Activated CD4-positive, alpha-beta T cell treated with anti-CD3 and anti-CD28 coated beads, Interleukin-10, Interleukin-2, amounts not matched to agents 100 ng/mL and 50 ng/mL, durations not matched to agents 16 hours and 8 hours (primary cell): ENCODE results near the gene C17orf50.

ENCODE experiments used
- DNase-seq: peaks from one replicate; pipeline ENCODE4 v3.0.0-alpha.2; 2020

The C17orf50 gene

DNA sequence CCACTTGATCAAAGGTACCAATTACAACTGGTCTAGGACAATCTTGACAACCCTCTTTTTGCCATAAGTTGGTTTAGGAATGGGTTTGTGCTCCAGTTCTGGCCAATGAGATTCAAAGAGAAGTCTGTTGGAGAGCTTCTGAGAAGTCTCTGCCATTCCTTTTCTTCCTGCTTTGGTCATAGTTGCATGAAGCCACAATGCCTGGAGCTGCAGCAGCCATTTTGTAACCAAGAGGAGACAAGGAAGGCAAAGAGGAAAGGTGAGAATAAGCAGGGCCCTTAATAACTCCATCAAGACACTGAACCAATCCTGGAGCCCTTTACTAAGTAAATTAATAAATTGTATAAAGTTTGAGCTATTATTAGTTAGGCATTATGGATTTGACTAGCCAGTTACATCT lies 3.4 kb upstream of the C17orf50 start:
- no peak for DNase-seq

DNA sequence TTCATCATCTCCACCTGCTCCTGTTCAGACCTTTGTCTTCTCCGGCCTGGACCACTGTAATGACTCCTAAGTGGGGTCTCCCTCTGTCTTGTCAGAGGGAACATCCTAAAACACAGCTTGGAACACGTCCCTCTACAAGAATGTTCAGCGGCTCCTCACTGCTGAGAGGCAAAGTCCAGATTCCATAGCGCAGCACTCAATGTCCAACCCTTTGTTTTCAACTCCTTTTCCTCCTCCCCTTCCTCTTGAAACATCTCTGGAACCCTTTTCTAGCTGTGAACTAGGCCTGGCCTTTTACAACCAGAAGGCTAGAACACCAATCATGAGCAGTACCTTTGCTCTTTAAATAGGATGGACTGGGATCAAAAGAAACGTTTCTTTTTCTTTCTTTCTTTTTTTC lies 914 bp downstream of the C17orf50 start:
- DNase-seq, result no peak

DNA sequence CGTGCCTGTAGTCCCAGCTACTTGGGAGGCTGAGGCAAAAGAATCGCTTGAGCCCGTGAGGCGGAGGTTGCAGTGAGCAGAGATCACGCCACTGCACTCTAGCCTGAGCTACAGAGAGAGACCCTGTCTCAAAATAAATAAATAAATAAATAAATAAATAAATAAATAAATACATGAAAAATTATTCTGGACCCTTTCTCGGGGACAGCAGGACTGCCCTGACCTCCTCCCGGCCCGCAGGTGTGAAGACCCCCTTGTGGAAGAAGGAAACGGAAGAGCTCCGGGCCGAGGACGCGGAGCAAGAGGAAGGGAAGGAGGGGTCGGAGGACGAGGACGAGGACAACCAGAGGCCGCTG lies 3.1 kb downstream of the C17orf50 start:
- no peak for DNase-seq

DNA sequence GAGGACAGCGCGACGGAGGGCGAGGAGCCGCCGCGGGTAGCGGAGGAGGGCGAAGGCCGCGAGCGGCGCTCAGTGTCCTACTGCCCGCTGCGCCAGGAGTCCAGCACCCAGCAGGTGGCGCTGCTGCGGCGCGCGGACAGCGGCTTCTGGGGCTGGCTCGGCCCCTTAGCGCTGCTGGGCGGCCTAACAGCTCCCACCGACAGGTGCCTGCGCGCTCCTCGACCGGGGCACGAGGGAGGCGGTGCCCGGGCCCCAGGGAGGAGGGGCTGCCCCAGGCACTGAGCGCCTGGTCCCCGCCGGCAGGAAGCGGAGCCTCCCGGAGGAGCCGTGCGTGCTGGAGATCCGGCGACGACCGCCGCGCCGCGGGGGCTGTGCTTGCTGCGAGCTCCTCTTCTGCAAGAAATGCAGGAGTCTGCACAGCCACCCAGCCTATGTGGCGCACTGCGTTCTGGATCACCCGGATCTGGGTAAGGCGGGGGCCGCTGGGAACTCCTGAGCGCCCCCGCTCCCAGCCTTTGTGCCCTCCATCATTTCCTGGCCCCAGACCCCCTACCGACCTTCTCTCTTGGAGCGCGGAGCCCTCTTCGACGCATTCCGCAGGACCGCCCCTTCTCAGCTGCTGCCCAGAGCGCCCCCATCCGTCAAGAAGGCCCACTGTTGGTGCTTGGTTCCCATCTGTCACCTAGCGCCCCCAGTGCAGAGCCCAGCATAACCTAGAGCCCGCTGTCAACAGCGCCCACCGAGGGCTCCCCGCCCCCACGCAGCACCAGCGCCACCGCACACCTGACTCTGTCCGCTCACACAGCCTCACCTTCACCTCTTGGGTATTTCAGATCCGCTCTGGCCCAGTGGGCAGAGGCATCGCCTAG lies 3.7 kb downstream of the C17orf50 start:
- DNase-seq, result peak; percentile 94

DNA sequence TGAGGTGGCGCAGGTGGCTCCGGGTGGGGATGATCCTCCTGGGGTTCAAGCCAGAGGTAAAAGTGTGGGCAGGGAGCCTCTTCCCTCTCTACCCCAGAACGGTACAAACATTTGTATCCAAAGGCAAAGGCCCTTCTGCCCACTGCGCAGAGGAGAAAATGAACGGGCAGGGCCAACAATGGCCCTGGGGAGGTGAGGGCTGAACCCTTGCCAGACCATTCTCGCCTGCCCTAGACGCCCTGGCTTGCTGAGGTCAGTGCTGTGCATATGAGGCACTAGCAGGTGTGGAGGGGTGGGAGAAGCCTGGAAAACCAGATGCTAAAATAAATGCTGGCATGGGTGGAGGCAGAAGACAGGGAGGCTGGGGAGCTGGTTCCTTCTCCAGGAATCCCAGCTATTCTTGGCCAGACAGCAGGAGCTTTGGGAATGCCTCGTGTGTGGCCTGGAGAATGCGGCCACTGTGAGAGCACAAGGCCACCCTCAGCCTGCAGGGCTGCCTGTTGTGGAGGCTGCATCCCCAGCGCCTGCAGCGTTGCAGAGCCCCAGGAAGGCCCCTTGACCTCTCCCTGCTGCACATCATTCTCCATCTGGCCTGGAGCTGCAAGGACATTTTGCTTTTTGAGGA lies 4.5 kb downstream of the C17orf50 start:
- no peak for DNase-seq

DNA sequence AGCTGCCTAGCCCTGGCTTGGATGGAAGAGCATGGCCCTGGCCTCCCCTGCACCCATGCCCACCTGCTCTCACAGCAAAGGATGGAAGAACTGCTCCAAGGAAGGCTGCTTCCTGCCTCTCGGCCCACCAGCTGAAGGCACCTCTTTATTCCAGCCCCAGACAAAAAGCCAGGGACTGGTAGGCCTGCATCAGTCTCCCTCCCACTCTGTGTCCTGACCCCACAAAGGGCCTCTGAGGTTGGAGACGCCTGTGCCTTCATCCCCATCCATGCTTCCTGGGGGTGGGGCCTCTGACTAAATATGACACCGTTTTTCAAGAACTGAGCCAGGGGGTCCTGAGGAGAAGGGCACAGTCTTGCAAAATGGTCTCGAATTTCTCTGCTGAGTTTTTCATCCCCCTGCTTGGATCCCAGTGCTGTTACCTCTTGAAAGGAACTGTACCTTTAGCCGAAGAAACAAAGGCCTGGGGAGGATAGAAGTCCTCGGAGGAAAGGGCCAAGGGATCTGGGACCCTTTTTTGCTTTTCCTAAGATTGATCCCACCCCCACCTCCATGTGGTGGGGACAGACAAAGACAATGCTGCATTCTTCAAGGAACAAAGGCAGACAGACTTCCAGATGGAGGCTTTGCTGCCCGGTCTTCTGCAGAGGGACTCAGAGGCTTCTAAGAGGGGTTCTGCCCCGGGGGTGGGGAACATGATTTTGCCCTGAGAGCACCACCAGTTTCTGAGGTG lies 5.2 kb downstream of the C17orf50 start:
- DNase-seq, result no peak

DNA sequence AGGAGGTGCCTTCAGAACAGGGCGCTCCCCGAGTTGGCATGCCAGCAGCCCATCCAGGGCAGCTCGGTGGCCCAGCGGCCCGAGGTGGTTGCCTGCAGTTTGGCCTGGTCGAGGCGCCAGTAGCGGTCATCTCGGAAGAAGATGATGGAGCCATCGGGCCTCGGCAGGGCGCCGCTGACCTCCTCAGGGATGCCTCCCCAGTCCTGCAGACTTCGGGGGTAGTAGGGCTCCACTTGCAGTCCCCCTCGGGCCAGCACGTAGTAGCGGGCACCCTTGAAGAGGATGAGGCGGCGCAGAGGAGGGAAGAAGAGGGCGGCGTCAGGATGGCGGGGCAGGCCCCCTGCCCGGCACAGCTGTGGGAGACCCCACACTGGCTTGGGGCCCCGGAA lies 5.8 kb downstream of the C17orf50 start:
- no peak for DNase-seq

DNA sequence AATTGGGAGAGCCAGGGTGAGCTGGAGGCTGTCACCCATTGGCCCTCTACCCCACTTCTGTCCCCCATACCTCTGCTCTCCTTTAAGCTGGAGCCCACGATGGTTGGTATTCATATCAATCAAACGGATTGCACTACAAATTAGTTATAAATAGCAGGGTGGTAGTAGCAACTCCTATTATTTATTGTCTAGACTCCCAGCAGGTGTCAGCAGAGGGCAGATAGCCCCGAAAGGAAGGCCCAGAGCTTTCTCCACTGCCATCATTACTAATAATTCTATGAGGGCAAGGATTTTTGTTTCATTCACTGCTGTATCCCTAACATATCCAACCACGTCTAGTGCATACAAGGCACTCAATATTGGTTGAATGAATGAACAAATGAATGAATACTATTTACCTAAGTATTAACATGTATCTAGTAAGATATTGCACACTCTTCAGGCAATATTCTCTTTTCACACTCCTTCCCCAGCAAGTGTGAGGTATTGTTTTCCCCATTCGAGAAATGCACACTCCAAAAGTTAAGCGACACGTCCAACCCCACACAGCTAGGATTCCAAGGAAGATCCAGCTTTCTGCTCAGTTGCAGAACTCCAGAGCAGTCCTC lies 6.3 kb downstream of the C17orf50 start:
- peak; percentile 34 for DNase-seq

DNA sequence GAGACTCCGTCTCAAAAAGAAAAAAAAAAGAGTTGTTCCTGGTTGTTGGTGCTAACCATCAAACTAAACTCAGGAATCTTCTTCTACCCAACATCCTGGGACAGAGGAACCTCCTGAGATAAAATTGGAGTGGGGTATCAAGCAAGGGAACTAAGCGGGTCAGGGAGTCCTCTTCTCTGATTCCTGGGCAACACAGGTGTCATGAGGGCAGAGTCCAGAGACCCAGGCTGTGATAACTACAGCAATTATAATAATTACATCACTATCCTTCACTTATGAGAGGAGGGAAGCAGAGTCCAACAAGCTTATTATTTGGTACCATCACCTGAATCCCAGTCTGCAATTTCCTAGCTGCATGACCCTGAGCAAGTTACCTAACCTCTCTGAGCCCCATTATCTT lies 8.1 kb downstream of the C17orf50 start:
- no peak for DNase-seq

DNA sequence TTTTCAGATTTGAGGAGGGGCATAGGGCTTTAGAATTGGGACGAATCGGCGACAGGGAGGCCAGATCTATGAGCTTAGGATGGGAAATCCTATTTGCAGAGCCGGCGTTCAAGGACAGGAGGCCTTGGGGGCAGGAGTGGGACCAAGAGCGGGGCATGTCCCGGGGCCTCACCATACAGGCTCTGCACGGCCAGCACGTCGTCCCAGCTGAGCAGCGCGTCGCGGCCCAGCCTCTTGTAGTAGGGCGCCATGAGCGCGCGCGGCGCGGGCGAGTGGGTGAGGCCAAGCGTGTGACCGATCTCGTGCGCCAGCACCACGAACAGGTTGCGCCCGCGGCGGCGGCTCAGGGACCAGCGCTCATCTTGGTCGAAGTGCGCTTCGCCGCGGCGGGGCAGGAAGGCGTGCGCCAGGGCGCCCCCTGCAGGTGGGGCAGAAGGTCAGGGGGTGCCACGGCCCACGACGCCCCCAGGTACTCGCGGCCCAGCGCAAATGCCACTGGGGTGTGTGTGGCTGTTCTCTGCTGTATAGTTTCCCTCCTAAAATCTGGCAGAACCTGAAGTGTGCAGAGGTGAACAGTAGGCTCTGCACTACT lies 9.3 kb downstream of the C17orf50 start:
- DNase-seq, result no peak

DNA sequence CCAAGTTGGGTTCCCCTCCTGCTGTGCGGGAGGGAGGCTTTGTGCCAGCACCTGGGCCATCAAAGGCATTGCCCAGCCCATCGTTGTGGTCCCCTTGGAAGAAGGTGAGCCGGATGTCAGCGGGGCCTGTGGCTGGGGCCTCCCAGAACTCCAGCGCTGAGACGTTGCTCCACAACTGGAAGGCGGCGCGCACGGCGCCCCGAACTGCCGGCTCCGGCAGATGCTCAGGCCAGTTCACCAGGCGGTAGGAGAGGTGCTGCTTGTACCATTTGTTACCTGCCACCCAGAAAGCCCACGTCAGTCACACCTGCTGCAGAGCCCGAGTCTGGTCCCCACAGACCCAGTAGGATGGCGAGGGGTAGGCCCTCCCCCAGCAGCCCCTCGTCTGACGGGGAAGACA lies 12.4 kb downstream of the C17orf50 start:
- no peak for DNase-seq

DNA sequence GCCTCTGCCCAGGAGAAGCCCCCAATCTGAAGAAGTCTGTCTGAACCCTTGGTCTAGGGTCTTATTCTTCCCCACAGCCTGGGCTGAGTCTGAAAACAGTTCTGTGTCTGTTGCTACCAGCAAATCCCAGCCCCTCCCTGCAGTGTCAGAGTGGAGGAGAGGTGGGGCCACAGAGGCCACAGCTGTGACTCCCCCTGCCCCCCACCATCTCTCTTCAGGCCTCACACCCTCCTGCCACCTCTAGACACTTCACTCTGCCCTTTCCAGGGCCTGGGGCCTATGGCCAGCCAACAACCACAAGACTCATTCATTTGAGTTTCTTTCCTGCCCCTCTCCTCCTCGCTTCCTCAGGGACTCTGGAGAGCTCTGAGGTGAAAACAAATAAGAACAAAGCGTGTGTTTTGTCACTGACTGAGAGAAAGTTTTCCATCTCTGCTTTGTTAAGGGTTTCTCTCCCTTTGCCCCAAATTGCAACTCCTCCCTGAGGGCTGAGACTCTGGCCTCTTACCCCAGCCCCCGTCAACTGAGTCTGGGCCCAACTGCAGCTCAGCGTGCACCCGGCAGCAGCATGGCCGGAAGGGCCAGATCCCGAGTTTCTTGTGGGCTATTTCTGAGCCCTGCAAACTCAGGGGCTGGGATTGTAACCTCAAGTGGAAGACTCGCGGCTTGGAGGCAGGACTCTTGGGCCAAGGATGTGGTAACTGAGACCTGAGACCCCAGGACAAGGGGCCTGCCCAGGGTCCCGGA lies 13.2 kb downstream of the C17orf50 start:
- DNase-seq, result no peak

DNA sequence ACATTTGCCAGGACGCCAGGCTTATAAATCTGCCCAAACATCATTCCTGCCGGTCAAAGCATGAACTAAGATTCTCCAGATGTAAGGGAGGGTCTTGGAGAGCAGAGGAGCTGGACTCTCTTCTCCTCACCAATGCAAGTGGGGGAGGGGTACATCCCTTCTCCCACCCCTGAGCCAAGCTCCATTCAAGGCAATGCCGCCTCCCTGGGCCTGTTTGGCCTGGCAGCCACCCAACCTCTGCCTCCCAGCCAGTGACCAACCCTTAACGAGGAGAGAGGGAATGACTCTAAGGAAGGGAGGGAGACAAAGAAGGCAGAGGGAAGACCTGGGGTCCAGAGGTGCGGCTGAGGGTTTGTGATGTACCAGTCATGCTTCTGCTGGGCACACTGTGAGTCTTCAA lies 13.8 kb downstream of the C17orf50 start:
- DNase-seq, result no peak

DNA sequence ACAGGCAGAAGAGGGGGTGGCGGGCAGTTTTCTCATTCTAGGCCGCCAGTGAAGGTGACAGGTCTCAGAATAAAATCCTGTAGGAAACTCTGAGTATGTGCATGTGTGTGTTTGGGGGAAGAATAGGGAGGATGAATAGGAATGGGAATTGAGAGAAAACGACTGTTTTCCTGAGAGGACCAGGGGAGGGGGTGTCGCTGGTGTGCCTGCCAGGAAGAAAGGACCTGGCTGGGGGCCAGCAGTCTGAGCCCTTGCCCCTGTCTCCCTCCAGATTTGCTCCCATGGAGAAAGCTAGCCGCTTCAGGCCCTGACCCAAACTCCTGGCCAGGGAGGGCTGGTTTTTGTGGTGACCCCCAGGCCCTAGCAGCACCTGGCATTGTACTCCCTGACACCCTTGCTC lies 14.4 kb downstream of the C17orf50 start:
- no peak for DNase-seq

DNA sequence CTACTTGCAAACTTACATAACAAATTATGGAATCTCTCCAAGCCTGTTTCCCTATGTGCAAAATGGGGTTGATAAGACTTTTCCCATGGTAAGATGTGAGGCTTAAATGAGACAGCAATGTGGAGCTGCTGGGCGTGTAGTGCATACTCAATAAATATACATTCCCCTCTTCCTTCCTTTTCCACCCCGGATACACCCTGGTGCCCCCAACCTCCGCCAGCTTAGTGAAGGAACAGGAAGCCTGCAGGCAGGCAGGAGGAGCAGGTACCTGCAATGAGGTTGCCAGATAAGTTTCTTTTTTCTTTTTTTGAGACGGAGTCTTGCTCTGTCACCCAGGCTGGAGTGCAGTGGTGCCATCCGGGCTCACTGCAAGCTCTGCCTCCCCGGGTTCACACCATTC lies 14.9 kb downstream of the C17orf50 start:
- no peak for DNase-seq

DNA sequence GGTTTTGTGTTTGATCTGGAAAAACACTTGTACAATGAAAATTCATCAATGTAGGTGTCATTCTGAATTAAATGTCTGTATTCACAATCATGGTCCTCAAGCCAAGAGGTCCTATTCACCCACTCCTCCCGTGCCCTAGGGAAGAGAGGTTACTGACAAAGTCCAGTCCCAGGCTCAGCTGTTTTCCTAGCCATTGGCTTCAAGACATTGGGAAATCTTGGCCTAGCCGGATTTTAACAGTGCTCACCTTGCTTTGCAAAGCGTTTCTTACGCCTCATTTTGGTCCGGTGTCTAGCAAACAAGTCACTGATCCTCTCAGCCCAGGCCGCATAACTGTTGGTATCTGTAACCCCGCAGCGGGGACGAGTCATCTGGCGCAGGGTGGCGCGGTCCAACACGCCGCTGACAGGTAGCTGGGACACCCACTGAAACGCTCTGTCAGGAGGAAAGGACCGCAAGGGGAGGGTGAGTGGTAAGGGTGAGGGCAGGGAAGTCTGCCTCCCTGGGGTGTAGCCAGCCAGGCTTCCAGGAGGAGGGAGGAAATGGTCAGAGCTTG lies 18.0 kb downstream of the C17orf50 start:
- DNase-seq, result no peak

DNA sequence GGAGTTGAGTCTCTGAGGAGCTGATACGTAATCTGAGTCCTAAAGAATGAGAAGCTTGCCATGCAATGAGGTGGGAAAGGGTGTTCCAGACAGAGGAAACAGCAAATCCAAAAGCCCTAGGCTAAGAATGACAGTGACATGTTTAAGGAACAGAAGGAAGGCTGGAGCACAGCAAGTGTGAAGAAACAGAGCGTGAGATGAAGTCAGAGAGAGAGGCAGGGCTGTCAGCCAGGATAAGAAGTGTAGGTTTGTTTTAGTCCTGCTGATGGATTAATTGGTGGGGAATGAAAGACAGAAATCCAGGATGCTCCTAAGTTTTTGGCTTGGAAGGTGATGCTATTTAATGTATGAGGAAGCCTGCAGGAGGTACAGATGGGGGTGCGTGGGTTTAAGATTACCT lies 20.3 kb downstream of the C17orf50 start:
- DNase-seq, result no peak

DNA sequence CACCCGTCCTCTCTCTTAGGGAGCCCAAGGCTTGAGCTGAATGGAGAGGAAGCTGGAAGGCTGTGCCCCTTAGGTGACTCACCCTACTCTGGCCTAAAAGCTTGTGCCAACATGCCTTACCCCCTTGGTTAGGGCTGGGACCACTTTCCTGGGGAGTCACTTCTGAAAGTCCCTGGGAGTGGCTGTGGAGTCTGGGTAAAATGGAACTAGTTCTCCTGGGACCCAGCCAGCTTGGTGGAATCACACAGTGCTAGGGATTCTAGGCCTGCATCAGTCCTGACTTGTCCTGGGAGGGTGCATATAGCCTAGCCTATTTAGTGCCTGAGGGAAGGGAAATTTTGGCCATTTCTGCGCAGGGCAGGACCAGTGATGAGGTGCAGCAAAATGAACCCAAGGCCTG lies 24.2 kb downstream of the C17orf50 start:
- no peak for DNase-seq

DNA sequence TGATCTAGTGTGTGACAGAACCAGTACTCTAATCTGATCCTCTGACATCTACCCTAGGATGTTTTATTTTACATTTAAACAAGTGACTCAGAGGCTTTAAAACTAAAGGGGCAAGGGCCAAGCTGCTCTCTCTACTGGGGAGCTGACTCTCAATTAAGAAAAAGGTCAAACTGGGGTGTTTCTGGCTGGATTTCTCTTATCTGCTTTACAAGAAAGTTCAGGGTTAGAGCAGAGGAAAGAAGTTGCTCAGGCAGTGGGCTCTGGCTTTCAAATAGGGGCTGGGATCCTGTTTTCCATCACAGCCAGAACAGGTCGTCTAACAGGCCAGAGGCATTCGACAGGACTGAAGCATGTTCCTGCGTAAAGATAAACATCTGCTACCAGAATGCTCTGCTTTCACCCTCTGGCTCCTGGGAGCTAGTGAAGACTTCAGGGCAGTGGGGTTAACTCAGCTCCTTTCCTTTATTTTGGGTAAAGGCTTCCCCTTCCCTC lies 26.3 kb downstream of the C17orf50 start:
- no peak for DNase-seq

DNA sequence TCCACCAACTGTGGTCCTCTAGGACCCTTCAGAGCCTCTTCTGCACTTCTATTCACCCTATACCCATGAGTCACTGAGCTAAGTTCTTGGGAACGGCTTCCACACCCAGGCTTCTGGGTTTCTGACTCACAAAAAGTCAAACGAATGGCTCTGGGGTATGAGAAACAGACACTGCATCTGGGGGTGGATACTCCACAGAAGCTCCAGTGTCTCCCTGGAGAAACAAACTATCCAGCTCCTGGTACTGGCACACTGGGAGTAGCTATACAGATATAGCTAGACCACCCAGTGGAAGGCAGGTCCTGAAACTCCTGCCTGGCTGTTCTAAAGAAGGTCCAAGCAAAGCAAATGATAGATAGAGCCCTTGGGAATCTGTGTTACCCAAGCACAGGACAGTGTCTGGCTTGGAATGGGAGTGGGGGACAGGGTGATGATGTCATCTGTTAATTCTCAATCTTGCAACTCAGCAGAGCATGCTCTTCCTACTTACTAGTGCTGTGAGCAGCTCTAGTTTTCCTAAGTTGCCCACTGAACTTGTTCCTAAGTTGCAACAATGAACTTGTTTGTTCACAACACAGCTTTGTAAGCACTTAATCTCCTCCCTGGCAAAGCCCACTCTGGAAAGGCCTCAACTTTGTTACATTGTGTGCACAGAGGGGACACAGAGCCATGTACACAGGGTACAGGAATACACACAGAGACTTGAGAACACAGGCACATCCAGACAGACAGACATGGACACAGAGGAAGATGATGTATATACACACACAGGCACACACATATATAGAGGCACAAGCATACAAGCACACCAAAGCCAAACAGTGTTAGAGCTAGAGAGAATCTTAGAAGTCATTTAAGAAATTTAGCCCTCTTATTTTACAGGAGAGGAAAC lies 28.0 kb downstream of the C17orf50 start:
- DNase-seq, result no peak

DNA sequence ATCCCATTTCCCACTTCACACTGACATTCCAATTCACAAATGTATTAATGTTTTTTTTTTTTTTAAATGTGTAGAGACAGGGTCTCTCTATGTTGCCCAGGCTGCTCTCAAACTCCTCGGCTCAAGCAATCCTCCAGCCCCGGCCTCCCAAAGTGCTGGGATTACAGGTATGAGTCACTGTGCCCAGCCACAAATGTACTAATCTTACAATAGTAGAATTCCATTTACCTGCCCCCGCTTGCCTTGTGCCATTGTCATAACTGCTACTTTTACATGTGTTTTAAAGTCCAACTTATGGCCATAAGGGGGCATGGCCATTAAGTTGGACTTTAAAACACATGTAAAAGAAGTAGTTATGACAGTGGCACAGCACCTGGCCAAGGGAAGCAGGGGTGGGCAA lies 30.2 kb downstream of the C17orf50 start:
- DNase-seq, result no peak
